Measurements from ENCODE around the gene RNF224.

GRCh38 chr9:137191691-137192447 lies 35.4 kb upstream of the RNF224 start:
- TF ChIP-seq CTCF (IDR thresholded peaks at IDR 0.05; ENCODE audit: insufficient read depth, low read length, poor library complexity, severe bottlenecking) (no peak), EZH2phosphoT487 (conservative IDR thresholded peaks at IDR 0.05; ENCODE audit: low read length) (no peak)

All from SU-DHL-6 (cell line).